Stimulated activated effector memory CD8-positive, alpha-beta T cell treated with anti-CD3 and anti-CD28 coated beads, Interleukin-12 subunit alpha, Interleukin-12 subunit beta, amount 100 ng/mL, for 72 hours (primary cell): ENCODE results near the gene UMPS.
A peak's percentile ranks its signal among the peaks of the same experiment; 100 is the strongest.

Source experiments
- ATAC-seq: fragments of 150-1000 bp; cut with Tn5 transposase; 2 replicates; pipeline ENCODE4 v1.10.0; 2021
- DNase-seq, 2 donors: peaks; one replicate each; pipeline ENCODE4 v3.0.0; 2021 to 2022; ENCODE audit warnings: low spot score in 2 of 2
- H3K27ac Mint-ChIP-seq: one replicate; pipeline ENCODE4 v1.8.0; 2022; ENCODE audit warnings: mild to moderate bottlenecking, mixed read lengths
- H3K36me3 Mint-ChIP-seq: one replicate; pipeline ENCODE4 v1.8.0; 2022; ENCODE audit warnings: mild to moderate bottlenecking, mixed read lengths
- H3K4me1 Mint-ChIP-seq: one replicate; pipeline ENCODE4 v1.8.0; 2022; ENCODE audit warnings: mixed read lengths
- H3K4me3 Mint-ChIP-seq: one replicate; pipeline ENCODE4 v1.8.0; 2022; ENCODE audit warnings: mild to moderate bottlenecking, mixed read lengths
- H3K9me3 Mint-ChIP-seq: one replicate; pipeline ENCODE4 v1.8.0; 2022; ENCODE audit warnings: mixed read lengths

Gene UMPS

GRCh38 chr3:124730129-124730940 lies at the start of gene UMPS:
Gene UMPS (plus strand): TSS chr3:124730452. CDS start chr3:124730472, 20 bp downstream.
- Mint-ChIP-seq H3K4me3 (peak within 1 kb of the TSS; percentile 96), H3K27ac (peak within 1 kb of the TSS; percentile 99), H3K9me3 (no peaks in the 10 kb centered on the region), H3K36me3 (peaks cover 36% of the 10 kb centered on the region), H3K4me1 (peaks cover 25% of the 10 kb centered on the region)
- ATAC-seq = peak; percentile 99
- peak; percentile 85 to 91 for DNase-seq

- Mint-ChIP-seq H3K27ac (no peak overlapping the region), H3K4me3 (no peak overlapping the region), H3K4me1 (no peaks in the 10 kb centered on the region), H3K36me3 (no peaks in the 10 kb centered on the region), H3K9me3 (no peaks in the 10 kb centered on the region)
- ATAC-seq (no peak), DNase-seq (no peak)
These were observed 49.7 kb upstream of the UMPS start for GRCh38 chr3:124680521-124680920.

GRCh38 chr3:124682263-124682662 lies 48.0 kb upstream of the UMPS start:
- no peak for DNase-seq
- no peak for ATAC-seq
- H3K27ac Mint-ChIP-seq = no peak overlapping the region
- H3K4me3 Mint-ChIP-seq = no peak overlapping the region
- H3K4me1 Mint-ChIP-seq = no peaks in the 10 kb centered on the region
- H3K9me3 Mint-ChIP-seq = no peaks in the 10 kb centered on the region
- no peaks in the 10 kb centered on the region for H3K36me3 Mint-ChIP-seq

- no peak for DNase-seq
- H3K36me3 Mint-ChIP-seq = no peaks in the 10 kb centered on the region
- H3K9me3 Mint-ChIP-seq = no peaks in the 10 kb centered on the region
- peaks cover 6% of the 10 kb centered on the region for H3K4me1 Mint-ChIP-seq
- no peak overlapping the region for H3K4me3 Mint-ChIP-seq
- no peak overlapping the region for H3K27ac Mint-ChIP-seq
- no peak for ATAC-seq
These were observed 45.8 kb upstream of the UMPS start for GRCh38 chr3:124684459-124684858.

- DNase-seq (no peak), ATAC-seq (no peak)
- H3K9me3 Mint-ChIP-seq = no peaks in the 10 kb centered on the region
- H3K27ac Mint-ChIP-seq = no peak overlapping the region
- H3K36me3 Mint-ChIP-seq = no peaks in the 10 kb centered on the region
- peaks cover 6% of the 10 kb centered on the region for H3K4me1 Mint-ChIP-seq
- H3K4me3 Mint-ChIP-seq = no peak overlapping the region
These were observed 45.2 kb upstream of the UMPS start for GRCh38 chr3:124685067-124685466.

- no peaks in the 10 kb centered on the region for H3K36me3 Mint-ChIP-seq
- H3K27ac Mint-ChIP-seq = no peak overlapping the region
- ATAC-seq (no peak), DNase-seq (no peak)
- peaks cover 6% of the 10 kb centered on the region for H3K4me1 Mint-ChIP-seq
- H3K4me3 Mint-ChIP-seq = no peak overlapping the region
- H3K9me3 Mint-ChIP-seq = no peaks in the 10 kb centered on the region
These were observed 44.8 kb upstream of the UMPS start for GRCh38 chr3:124685481-124685880.

- no peaks in the 10 kb centered on the region for H3K9me3 Mint-ChIP-seq
- no peaks in the 10 kb centered on the region for H3K36me3 Mint-ChIP-seq
- H3K4me1 Mint-ChIP-seq = peaks cover 6% of the 10 kb centered on the region
- no peak for DNase-seq
- H3K4me3 Mint-ChIP-seq = no peak overlapping the region
- no peak overlapping the region for H3K27ac Mint-ChIP-seq
- ATAC-seq = peak; percentile 31
These were observed 44.1 kb upstream of the UMPS start for GRCh38 chr3:124686028-124686670.

- peak; percentile 59 to 85 for DNase-seq
- Mint-ChIP-seq H3K36me3 (no peaks in the 10 kb centered on the region), H3K4me1 (peaks cover 6% of the 10 kb centered on the region), H3K4me3 (no peak overlapping the region), H3K9me3 (no peaks in the 10 kb centered on the region), H3K27ac (no peak overlapping the region)
- peak; percentile 84 for ATAC-seq
These were observed 41.4 kb upstream of the UMPS start for GRCh38 chr3:124688581-124689454.

- Mint-ChIP-seq H3K4me3 (no peak overlapping the region), H3K4me1 (peaks cover 6% of the 10 kb centered on the region), H3K36me3 (no peaks in the 10 kb centered on the region), H3K27ac (no peak overlapping the region), H3K9me3 (no peaks in the 10 kb centered on the region)
- no peak for ATAC-seq
- no peak for DNase-seq
These were observed 38.7 kb upstream of the UMPS start for GRCh38 chr3:124691599-124691998.

- no peaks in the 10 kb centered on the region for H3K9me3 Mint-ChIP-seq
- no peak overlapping the region for H3K27ac Mint-ChIP-seq
- DNase-seq (no peak), ATAC-seq (peak; percentile 11)
- no peak overlapping the region for H3K4me3 Mint-ChIP-seq
- H3K4me1 Mint-ChIP-seq = no peaks in the 10 kb centered on the region
- no peaks in the 10 kb centered on the region for H3K36me3 Mint-ChIP-seq
These were observed 35.8 kb upstream of the UMPS start for GRCh38 chr3:124694486-124694885.

- Mint-ChIP-seq H3K4me3 (no peak overlapping the region), H3K9me3 (no peaks in the 10 kb centered on the region), H3K36me3 (no peaks in the 10 kb centered on the region), H3K4me1 (no peaks in the 10 kb centered on the region), H3K27ac (no peak overlapping the region)
- ATAC-seq = no peak
- DNase-seq = no peak
These were observed 34.9 kb upstream of the UMPS start for GRCh38 chr3:124695369-124695768.

GRCh38 chr3:124696006-124696405 lies 34.2 kb upstream of the UMPS start:
- no peaks in the 10 kb centered on the region for H3K9me3 Mint-ChIP-seq
- no peaks in the 10 kb centered on the region for H3K36me3 Mint-ChIP-seq
- DNase-seq (no peak), ATAC-seq (no peak)
- H3K27ac Mint-ChIP-seq = no peak overlapping the region
- no peak overlapping the region for H3K4me3 Mint-ChIP-seq
- no peaks in the 10 kb centered on the region for H3K4me1 Mint-ChIP-seq

GRCh38 chr3:124697302-124697701 lies 33.0 kb upstream of the UMPS start:
- ATAC-seq (no peak), DNase-seq (no peak)
- no peak overlapping the region for H3K27ac Mint-ChIP-seq
- no peaks in the 10 kb centered on the region for H3K9me3 Mint-ChIP-seq
- no peaks in the 10 kb centered on the region for H3K36me3 Mint-ChIP-seq
- H3K4me3 Mint-ChIP-seq = no peak overlapping the region
- no peaks in the 10 kb centered on the region for H3K4me1 Mint-ChIP-seq

- Mint-ChIP-seq H3K9me3 (no peaks in the 10 kb centered on the region), H3K36me3 (no peaks in the 10 kb centered on the region), H3K27ac (no peak overlapping the region), H3K4me1 (no peaks in the 10 kb centered on the region), H3K4me3 (no peak overlapping the region)
- DNase-seq = no peak
- ATAC-seq = no peak
These were observed 32.1 kb upstream of the UMPS start for GRCh38 chr3:124698030-124698770.

- no peak overlapping the region for H3K27ac Mint-ChIP-seq
- DNase-seq (no peak), ATAC-seq (no peak)
- no peak overlapping the region for H3K4me3 Mint-ChIP-seq
- no peaks in the 10 kb centered on the region for H3K9me3 Mint-ChIP-seq
- H3K4me1 Mint-ChIP-seq = no peaks in the 10 kb centered on the region
- H3K36me3 Mint-ChIP-seq = no peaks in the 10 kb centered on the region
These were observed 31.2 kb upstream of the UMPS start for GRCh38 chr3:124699051-124699450.
